ENCODE results near the gene CHID1.

DNA sequence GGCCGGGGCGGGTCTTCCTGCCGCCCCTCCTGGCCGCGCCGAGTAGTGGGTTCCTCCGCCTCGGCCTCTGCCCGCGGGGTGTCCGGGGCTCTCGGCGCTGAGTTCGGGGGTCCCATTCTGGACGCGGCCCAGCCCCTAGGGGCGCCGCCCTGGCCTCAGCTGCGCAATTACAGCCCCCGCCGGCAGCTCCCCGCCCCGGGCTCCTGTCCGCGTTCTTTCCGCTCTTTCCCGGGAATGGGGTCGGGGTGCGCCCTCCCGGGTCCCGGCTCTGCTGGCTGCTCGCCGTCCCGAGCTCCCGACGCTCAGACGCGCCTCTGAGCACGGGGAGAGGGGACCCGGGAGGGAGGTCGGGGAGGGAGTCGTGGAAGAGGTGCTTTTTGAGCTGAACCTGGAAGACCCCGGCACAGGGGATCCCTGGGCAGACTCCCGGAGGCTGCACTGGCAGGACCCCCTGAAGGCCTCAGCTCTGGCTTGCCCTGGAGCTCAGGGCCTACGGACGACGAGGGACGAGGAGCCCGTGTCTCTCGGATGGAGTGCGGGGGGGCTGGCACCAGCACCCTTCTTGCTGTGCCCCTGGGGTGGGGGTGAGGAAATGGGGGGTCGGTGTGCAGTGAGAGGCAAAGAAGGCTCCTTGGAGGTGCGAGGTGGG, 67.4 kb downstream of the CHID1 start:
- TF ChIP-seq, protein P1, sequence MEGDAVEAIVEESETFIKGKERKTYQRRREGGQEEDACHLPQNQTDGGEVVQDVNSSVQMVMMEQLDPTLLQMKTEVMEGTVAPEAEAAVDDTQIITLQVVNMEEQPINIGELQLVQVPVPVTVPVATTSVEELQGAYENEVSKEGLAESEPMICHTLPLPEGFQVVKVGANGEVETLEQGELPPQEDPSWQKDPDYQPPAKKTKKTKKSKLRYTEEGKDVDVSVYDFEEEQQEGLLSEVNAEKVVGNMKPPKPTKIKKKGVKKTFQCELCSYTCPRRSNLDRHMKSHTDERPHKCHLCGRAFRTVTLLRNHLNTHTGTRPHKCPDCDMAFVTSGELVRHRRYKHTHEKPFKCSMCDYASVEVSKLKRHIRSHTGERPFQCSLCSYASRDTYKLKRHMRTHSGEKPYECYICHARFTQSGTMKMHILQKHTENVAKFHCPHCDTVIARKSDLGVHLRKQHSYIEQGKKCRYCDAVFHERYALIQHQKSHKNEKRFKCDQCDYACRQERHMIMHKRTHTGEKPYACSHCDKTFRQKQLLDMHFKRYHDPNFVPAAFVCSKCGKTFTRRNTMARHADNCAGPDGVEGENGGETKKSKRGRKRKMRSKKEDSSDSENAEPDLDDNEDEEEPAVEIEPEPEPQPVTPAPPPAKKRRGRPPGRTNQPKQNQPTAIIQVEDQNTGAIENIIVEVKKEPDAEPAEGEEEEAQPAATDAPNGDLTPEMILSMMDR (IDR thresholded peaks at IDR 0.05): no peak
- no peak for TF ChIP-seq POLR2A (IDR thresholded peaks at IDR 0.05)
